Uterus (tissue), 4 donors: ENCODE data around the gene CLIC3. TPM values are rescaled to one million over a fixed set of nuclear protein-coding genes. Genes with fewer than 3 reads are reported as not detected.

Experiments
- DNase-seq, 2 donors: peaks; one replicate each; pipeline ENCODE4 v3.0.0-alpha.2; 2019 to 2020
- H3K27ac ChIP-seq, 2 donors: fragments of 200-600 bp; sonication (generic); 1 replicate in 1 of 2; 2 replicates in 1 of 2; pipeline ENCODE4 v1.5.1; 2016 to 2018
- H3K27me3 ChIP-seq, 2 donors: fragments of 200-600 bp; sonication (generic); one replicate each; pipeline ENCODE4 v1.5.1; 2018 to 2019; ENCODE audit warnings: control low read depth in 1 of 2
- H3K36me3 ChIP-seq, 2 donors: fragments of 200-600 bp; sonication (generic); one replicate each; pipeline ENCODE4 v1.5.1; 2019; ENCODE audit warnings: control low read depth in 1 of 2
- H3K4me1 ChIP-seq, 2 donors: fragments of 200-600 bp; sonication (generic); one replicate each; pipeline ENCODE4 v1.5.1; 2018 to 2019; ENCODE audit warnings: control low read depth in 1 of 2
- H3K4me3 ChIP-seq, 2 donors: fragments of 200-600 bp; sonication (generic); 1 replicate in 1 of 2; 2 replicates in 1 of 2; pipeline ENCODE4 v1.5.1; 2018 to 2019; ENCODE audit warnings: mild to moderate bottlenecking in 1 of 2
- H3K9me3 ChIP-seq, 2 donors: fragments of 200-600 bp; sonication (generic); one replicate each; pipeline ENCODE4 v1.5.1; 2019; ENCODE audit warnings: control low read depth in 1 of 2
- CTCF ChIP-seq, 4 experiments: fragments of 200-600 bp in 2 of 4; fragments of 450-650 bp in 2 of 4; sonication (generic) in 2 of 4; IDR thresholded peaks; one replicate each; pipeline ENCODE4 v1.5.1; 2016 to 2019; ENCODE audit warnings: antibody characterized with exemption in 4 of 4, mild to moderate bottlenecking in 2 of 4, moderate library complexity in 1 of 4
- POLR2A ChIP-seq, 2 donors: fragments of 450-650 bp; IDR thresholded peaks; one replicate each; pipeline ENCODE4 v1.6.1; 2016; ENCODE audit warnings: antibody characterized with exemption in 2 of 2, mild to moderate bottlenecking in 1 of 2, moderate library complexity in 1 of 2
- intact Hi-C: fragments of 100-400 bp; cut with DNase I; formaldehyde crosslinking; loops from one replicate; pipeline ENCODE4 v1.15.1; 2023; ENCODE audit warnings: low total_unique reads
- total RNA-seq, 4 donors: library from RNA; depleted of rRNA in 3 of 4; stranded (reverse); fragments of >200 nt in 3 of 4; gene quantifications; one replicate each; pipeline versions ENCODE4 v1.1.0 to v1.2.4, GENCODE V29; 2014 to 2023
- donor health status: DM: yes; HTN: yes; CAD: no.

Gene CLIC3
- total RNA-seq, 4 donors from 2014 or later: 1.5 TPM; not detected in 2

GRCh38 chr9:136978865-136979544, 17.4 kb downstream of the CLIC3 start:
- DNase-seq: no peak
- no peak overlapping the region for H3K27ac ChIP-seq
- no peak overlapping the region for H3K4me3 ChIP-seq
- H3K4me1 ChIP-seq: no peaks in the 10 kb centered on the region
- H3K27me3 ChIP-seq: no peaks in the 10 kb centered on the region
- no peaks in the 10 kb centered on the region for H3K9me3 ChIP-seq
- H3K36me3 ChIP-seq: no peaks in the 10 kb centered on the region
- intact Hi-C loops: no loop called here
- TF ChIP-seq CTCF (IDR thresholded peaks at IDR 0.05) (no peak), POLR2A (IDR thresholded peaks at IDR 0.05) (no peak)

- intact Hi-C loops: no loop called here
- H3K4me3 ChIP-seq: peak overlapping the region; percentile 28 to 32
- H3K36me3 ChIP-seq: no peaks in the 10 kb centered on the region
- TF ChIP-seq CTCF (IDR thresholded peaks at IDR 0.05) (peak in 1 of 4 experiments; percentile 3), POLR2A (IDR thresholded peaks at IDR 0.05) (peak in 1 of 2 donors; percentile 21)
- H3K27me3 ChIP-seq: no peaks in the 10 kb centered on the region
- no peaks in the 10 kb centered on the region for H3K4me1 ChIP-seq
- DNase-seq: peak; percentile 61 to 62
- H3K27ac ChIP-seq: peak overlapping the region; percentile 28 to 32
- H3K9me3 ChIP-seq: no peaks in the 10 kb centered on the region
These were observed 18.1 kb downstream of the CLIC3 start for GRCh38 chr9:136978073-136978864.

- TF ChIP-seq CTCF (IDR thresholded peaks at IDR 0.05) (no peak), POLR2A (IDR thresholded peaks at IDR 0.05) (no peak)
- intact Hi-C loops: no loop called here
- Histone ChIP-seq H3K9me3 (no peaks in the 10 kb centered on the region), H3K27ac (peak overlapping the region; percentile 28 to 32), H3K36me3 (no peaks in the 10 kb centered on the region), H3K4me3 (peak overlapping the region; percentile 28 to 32), H3K4me1 (no peaks in the 10 kb centered on the region), H3K27me3 (no peaks in the 10 kb centered on the region)
- no peak for DNase-seq
These were observed 18.7 kb downstream of the CLIC3 start for GRCh38 chr9:136977649-136978072.

- Histone ChIP-seq H3K27me3 (no peaks in the 10 kb centered on the region), H3K9me3 (no peaks in the 10 kb centered on the region), H3K4me1 (no peaks in the 10 kb centered on the region), H3K4me3 (peak within 1 kb of the TSS; percentile 28 to 32), H3K36me3 (no peaks in the 10 kb centered on the region), H3K27ac (peak within 1 kb of the TSS; percentile 28 to 32)
- intact Hi-C loops: no loop called here
- peak; percentile 58 to 67 for DNase-seq
- TF ChIP-seq POLR2A (IDR thresholded peaks at IDR 0.05): no peak
- no peak for TF ChIP-seq CTCF (IDR thresholded peaks at IDR 0.05)
These were observed 19.1 kb downstream of the CLIC3 start, which contains the start of gene PTGDS for GRCh38 chr9:136977223-136977622. Gene PTGDS, plus strand, starts transcription at chr9:136977504. Its CDS starts 75 bp downstream, at chr9:136977579.

- TF ChIP-seq POLR2A (IDR thresholded peaks at IDR 0.05) (no peak), CTCF (IDR thresholded peaks at IDR 0.05) (no peak)
- DNase-seq: no peak
- Histone ChIP-seq H3K27me3 (no peaks in the 10 kb centered on the region), H3K27ac (peak overlapping the region; percentile 8 to 49), H3K4me3 (no peak overlapping the region), H3K36me3 (no peaks in the 10 kb centered on the region), H3K9me3 (no peaks in the 10 kb centered on the region), H3K4me1 (no peaks in the 10 kb centered on the region)
- intact Hi-C loops: no loop called here
These were observed 20.7 kb downstream of the CLIC3 start for GRCh38 chr9:136975644-136976043.
